HFFc6 (cell line): ENCODE results near the gene USP6NL. TPM values are rescaled to one million over a fixed set of nuclear protein-coding genes. Genes with fewer than 3 reads are reported as not detected.

Source experiments
- DNase-seq: peaks from one replicate; pipeline ENCODE4 v3.0.0-alpha.2; 2018
- H3K27ac Mint-ChIP-seq: 2 replicates; pipeline ENCODE4 v1.8.0; 2020; ENCODE audit warnings: mild to moderate bottlenecking, mixed read lengths
- H3K27me3 Mint-ChIP-seq: 2 replicates; pipeline ENCODE4 v1.8.0; 2021; ENCODE audit warnings: mild to moderate bottlenecking, moderate library complexity, mixed read lengths; ENCODE audit not compliant: insufficient read depth
- H3K36me3 Mint-ChIP-seq: 2 replicates; pipeline ENCODE4 v1.8.0; 2021; ENCODE audit warnings: low read depth, mixed read lengths
- H3K4me1 Mint-ChIP-seq: 2 replicates; pipeline ENCODE4 v1.8.0; 2020; ENCODE audit warnings: low read depth, mixed read lengths
- H3K4me3 Mint-ChIP-seq: 2 replicates; pipeline ENCODE4 v1.8.0; 2020; ENCODE audit warnings: mild to moderate bottlenecking, moderate library complexity, mixed read lengths
- H3K9me3 Mint-ChIP-seq: 2 replicates; pipeline ENCODE4 v1.8.0; 2020; ENCODE audit warnings: mild to moderate bottlenecking, mixed read lengths
- CTCF ChIP-seq: fragments of 200-600 bp; sonication (generic); IDR thresholded peaks from 2 replicates; pipeline ENCODE4 v1.5.0; 2021; ENCODE audit warnings: antibody characterized with exemption, mild to moderate bottlenecking
- total RNA-seq, 6 experiments: library from RNA; stranded (reverse); fragmentation: NEBNext Ultra II Directional; extraction: Animal tissue kit (Norgen Biotek cat#: 25700); gene quantifications; 2 replicates in 1 of 6; 3 replicates in 5 of 6; pipeline ENCODE4 v1.2.3, GENCODE V29; 2021

The USP6NL gene
- total RNA-seq, 6 experiments from 2014 or later = 9.8 to 13.3 (median 11.8) TPM

GRCh38 chr10:11510736-11511135, 100.7 kb downstream of the USP6NL start:
- Mint-ChIP-seq H3K4me3 (no peak overlapping the region), H3K36me3 (no peaks in the 10 kb centered on the region), H3K27me3 (no peaks in the 10 kb centered on the region), H3K27ac (no peak overlapping the region), H3K9me3 (no peaks in the 10 kb centered on the region), H3K4me1 (peaks cover 9% of the 10 kb centered on the region; the same call in 1 of the 2 replicates)
- no peak for DNase-seq
- no peak for TF ChIP-seq CTCF

- H3K4me3 Mint-ChIP-seq = no peak overlapping the region
- no peaks in the 10 kb centered on the region for H3K27me3 Mint-ChIP-seq
- TF ChIP-seq CTCF = no peak
- H3K9me3 Mint-ChIP-seq = no peaks in the 10 kb centered on the region
- H3K27ac Mint-ChIP-seq = no peak overlapping the region
- H3K36me3 Mint-ChIP-seq = no peaks in the 10 kb centered on the region
- H3K4me1 Mint-ChIP-seq = peaks cover 12% of the 10 kb centered on the region; the same call in 1 of the 2 replicates
- no peak for DNase-seq
Observed at GRCh38 chr10:11510281-11510680, 101.2 kb downstream of the USP6NL start.

GRCh38 chr10:11509036-11509435, 102.4 kb downstream of the USP6NL start:
- Mint-ChIP-seq H3K27me3 (no peaks in the 10 kb centered on the region), H3K27ac (no peak overlapping the region), H3K9me3 (no peaks in the 10 kb centered on the region), H3K36me3 (no peaks in the 10 kb centered on the region), H3K4me3 (no peak overlapping the region), H3K4me1 (peaks cover 12% of the 10 kb centered on the region; the same call in 1 of the 2 replicates)
- no peak for TF ChIP-seq CTCF
- no peak for DNase-seq

- no peaks in the 10 kb centered on the region for H3K9me3 Mint-ChIP-seq
- H3K4me3 Mint-ChIP-seq = no peak overlapping the region
- no peaks in the 10 kb centered on the region for H3K27me3 Mint-ChIP-seq
- no peaks in the 10 kb centered on the region for H3K36me3 Mint-ChIP-seq
- TF ChIP-seq CTCF = no peak
- DNase-seq = no peak
- H3K4me1 Mint-ChIP-seq = peaks cover 9% of the 10 kb centered on the region; the same call in 1 of the 2 replicates
- H3K27ac Mint-ChIP-seq = no peak overlapping the region
Observed at GRCh38 chr10:11506247-11506789, 105.1 kb downstream of the USP6NL start.

- Mint-ChIP-seq H3K4me3 (no peak overlapping the region), H3K27ac (no peak overlapping the region), H3K9me3 (no peaks in the 10 kb centered on the region), H3K4me1 (peaks cover 6% of the 10 kb centered on the region; the same call in 1 of the 2 replicates), H3K36me3 (no peaks in the 10 kb centered on the region), H3K27me3 (no peaks in the 10 kb centered on the region)
- TF ChIP-seq CTCF = no peak
- no peak for DNase-seq
Observed at GRCh38 chr10:11505639-11506038, 105.8 kb downstream of the USP6NL start.
